ENCODE data around the gene KCNK15. TPM values are rescaled to one million over a fixed set of nuclear protein-coding genes. Genes with fewer than 3 reads are reported as not detected.

Gene KCNK15
- total RNA-seq, 4 donors from 2014 or later = 3.6 to 5.6 (median 5.0) TPM

DNA sequence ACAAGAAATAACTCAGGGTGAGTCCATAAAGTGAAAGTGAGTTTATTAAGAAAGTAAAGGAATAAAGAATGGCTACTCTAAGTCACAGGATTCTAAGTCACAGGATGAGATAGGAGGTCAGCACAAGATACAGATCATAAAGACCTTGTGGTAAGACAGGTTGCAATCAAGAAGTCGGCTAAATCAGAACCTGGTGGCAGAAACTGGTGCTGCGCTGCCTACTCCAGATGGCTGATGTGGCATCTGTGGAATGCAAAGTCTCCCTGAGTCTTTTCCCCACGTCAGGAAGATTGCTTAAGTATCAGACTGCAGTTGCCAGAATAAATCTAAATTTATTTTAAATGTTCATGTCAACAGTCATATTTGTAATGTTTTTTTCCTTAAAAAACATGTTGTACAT lies 10.7 kb upstream of the KCNK15 start:
- intact Hi-C loops (cut with DNase I) = loop anchor here (10.0 kb wide), 2 partner anchors 120 to 350 kb away; no protein-coding TSS in a partner anchor
- no peak for DNase-seq (ENCODE audit: extremely low spot score)

GRCh38 chr20:44735816-44736169 lies 9.9 kb upstream of the KCNK15 start:
- intact Hi-C loops (cut with DNase I) = loop anchor here (10.0 kb wide), 2 partner anchors 121 to 351 kb away; no protein-coding TSS in a partner anchor
- H3K4me1 ChIP-seq = peaks cover 24 to 66% (median 48%) of the 10 kb centered on the region in 4 donors
- H3K27ac ChIP-seq (replicated peaks in 1 of 4) = peak overlapping the region in 3 of 4 donors; percentile 4 to 59 (median 59)
- no peak overlapping the region for H3K4me3 ChIP-seq
- 88% methylated on average over 4 of the region's 4 CpGs for WGBS
- H3K36me3 ChIP-seq = no peaks in the 10 kb centered on the region
- TF ChIP-seq CTCF (IDR thresholded peaks at IDR 0.05) (no peak), EP300 (IDR thresholded peaks at IDR 0.05) (no peak), POLR2AphosphoS5 (IDR thresholded peaks at IDR 0.05) (no peak), POLR2A (IDR thresholded peaks at IDR 0.05; ENCODE audit: low read depth) (no peak)
- H3K9me3 ChIP-seq = no peaks in the 10 kb centered on the region
- no peak for DNase-seq (ENCODE audit: extremely low spot score)
- no peaks in the 10 kb centered on the region for H3K27me3 ChIP-seq

More for the DNA sequence above, 10.7 kb upstream of the KCNK15 start:
- H3K27me3 ChIP-seq = no peaks in the 10 kb centered on the region
- H3K36me3 ChIP-seq = no peaks in the 10 kb centered on the region
- TF ChIP-seq POLR2A (IDR thresholded peaks at IDR 0.05; ENCODE audit: low read depth) = no peak
- TF ChIP-seq EP300 (IDR thresholded peaks at IDR 0.05) = no peak
- peak in 1 of 2 donors; percentile 63 for TF ChIP-seq POLR2AphosphoS5 (IDR thresholded peaks at IDR 0.05)
- TF ChIP-seq CTCF (IDR thresholded peaks at IDR 0.05) = peak in 1 of 3 experiments; percentile 60
- peak overlapping the region in 3 of 4 donors; percentile 4 to 59 (median 59) for H3K27ac ChIP-seq (replicated peaks in 1 of 4)
- H3K4me3 ChIP-seq = no peak overlapping the region
- WGBS = 69% methylated on average over 3 of the region's 3 CpGs
- peaks cover 28 to 75% (median 56%) of the 10 kb centered on the region in 4 donors for H3K4me1 ChIP-seq
- H3K9me3 ChIP-seq = no peaks in the 10 kb centered on the region

DNA sequence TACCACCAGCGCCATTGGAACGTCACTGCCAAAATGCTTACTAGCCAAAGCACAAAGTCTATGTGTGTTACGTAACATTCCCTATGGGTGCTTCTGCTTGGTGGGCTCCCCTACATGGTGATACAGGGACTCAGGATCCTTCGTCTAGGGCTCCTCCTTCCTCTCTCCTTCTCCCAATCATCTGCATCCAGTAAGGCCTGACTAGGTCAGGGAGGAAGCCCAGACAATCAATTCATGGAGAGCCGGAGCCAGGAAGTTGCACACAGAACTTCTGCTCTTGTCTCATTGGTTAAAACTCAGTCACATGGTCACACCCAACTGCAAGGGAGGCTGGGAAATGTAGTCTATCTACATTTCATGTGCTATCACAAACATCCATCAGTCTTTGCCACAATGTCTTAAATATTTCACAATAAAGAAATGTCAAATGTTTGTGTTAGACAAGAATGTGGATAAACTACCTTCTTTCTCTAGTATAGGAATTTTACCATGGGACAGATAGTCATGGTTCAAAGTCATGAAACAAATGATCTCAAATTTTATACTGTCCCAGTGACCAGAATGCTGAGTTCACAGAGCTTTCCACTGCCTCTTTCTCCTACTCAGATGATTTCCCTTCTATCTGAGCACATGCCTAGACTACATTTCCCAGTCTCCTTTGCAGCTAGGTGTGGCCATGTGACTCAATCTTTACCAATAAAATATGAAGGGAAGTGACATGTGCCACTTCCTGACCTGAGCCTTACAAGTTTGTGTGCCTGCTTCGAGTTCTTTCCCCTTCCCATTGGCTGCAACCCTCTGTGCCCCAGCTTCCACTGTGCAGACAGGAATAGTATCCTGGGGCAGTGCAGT lies 9.3 kb upstream of the KCNK15 start:
- no peak overlapping the region for H3K4me3 ChIP-seq
- H3K27me3 ChIP-seq = no peaks in the 10 kb centered on the region
- intact Hi-C loops (cut with DNase I) = loop anchor here (10.0 kb wide), 2 partner anchors 122 to 352 kb away; no protein-coding TSS in a partner anchor
- H3K27ac ChIP-seq (replicated peaks in 1 of 4) = peak overlapping the region in 3 of 4 donors; percentile 4 to 59 (median 59)
- no peaks in the 10 kb centered on the region for H3K9me3 ChIP-seq
- WGBS = 59% methylated on average over 6 of the region's 6 CpGs
- peaks cover 18 to 63% (median 43%) of the 10 kb centered on the region in 4 donors for H3K4me1 ChIP-seq
- TF ChIP-seq POLR2AphosphoS5 (IDR thresholded peaks at IDR 0.05) (peak; percentile 30 to 48), CTCF (IDR thresholded peaks at IDR 0.05) (no peak), POLR2A (IDR thresholded peaks at IDR 0.05; ENCODE audit: low read depth) (no peak)
- DNase-seq (ENCODE audit: extremely low spot score) = no peak
- H3K36me3 ChIP-seq = no peaks in the 10 kb centered on the region

DNA sequence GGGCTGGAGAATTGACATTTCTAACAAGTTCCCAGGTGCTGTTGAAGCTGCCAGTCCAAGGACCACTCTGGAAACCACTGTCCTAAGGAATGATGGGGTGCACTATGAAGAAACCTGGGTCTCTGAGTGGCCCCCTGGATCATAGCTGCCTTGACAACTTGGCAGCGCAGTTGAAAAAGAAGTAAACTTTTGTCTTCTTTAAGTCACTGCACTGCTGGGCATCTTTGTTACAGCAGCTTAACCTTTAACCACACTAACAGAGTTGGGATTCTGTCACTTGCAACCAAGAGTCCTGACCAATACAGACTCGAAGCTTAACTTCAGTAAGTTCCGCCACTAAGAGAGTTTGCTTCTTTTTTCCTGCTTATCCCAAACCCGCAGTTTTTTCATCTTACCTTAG lies 8.5 kb upstream of the KCNK15 start:
- Histone ChIP-seq H3K27ac (replicated peaks in 1 of 4) (no peak overlapping the region), H3K36me3 (no peaks in the 10 kb centered on the region), H3K4me1 (peaks cover 14 to 63% (median 41%) of the 10 kb centered on the region in 4 donors), H3K4me3 (no peak overlapping the region), H3K9me3 (no peaks in the 10 kb centered on the region), H3K27me3 (no peaks in the 10 kb centered on the region)
- WGBS = 99% methylated on average over 4 of the region's 4 CpGs
- intact Hi-C loops (cut with DNase I) = loop anchor here (10.0 kb wide), 2 partner anchors 122 to 352 kb away; no protein-coding TSS in a partner anchor
- no peak for TF ChIP-seq POLR2A (IDR thresholded peaks at IDR 0.05; ENCODE audit: low read depth)
- no peak for TF ChIP-seq POLR2AphosphoS5 (IDR thresholded peaks at IDR 0.05)
- TF ChIP-seq CTCF (IDR thresholded peaks at IDR 0.05) = no peak
- no peak for TF ChIP-seq EP300 (IDR thresholded peaks at IDR 0.05)
- no peak for DNase-seq (ENCODE audit: extremely low spot score)
